Measurements from ENCODE around the gene ANKLE1. TPM values are rescaled to one million over a fixed set of nuclear protein-coding genes. Genes with fewer than 3 reads are reported as not detected.
A peak's percentile ranks its signal among the peaks of the same experiment; 100 is the strongest.

ANKLE1 gene
- total RNA-seq, 1 donor from 2014 or later: 2.3 TPM

GRCh38 chr19:17327068-17327653, 45.5 kb downstream of the ANKLE1 start:
- no peak for DNase-seq (ENCODE audit: low spot score)
- H3K27ac Mint-ChIP-seq (ENCODE audit: unreplicated experiment): no peak overlapping the region
- H3K27me3 Mint-ChIP-seq (ENCODE audit: unreplicated experiment): peaks cover 15% of the 10 kb centered on the region
- H3K4me1 Mint-ChIP-seq (ENCODE audit: unreplicated experiment): no peaks in the 10 kb centered on the region
- peaks cover 16% of the 10 kb centered on the region for H3K36me3 Mint-ChIP-seq (ENCODE audit: low read depth, unreplicated experiment)
- H3K9me3 Mint-ChIP-seq (ENCODE audit: unreplicated experiment): no peaks in the 10 kb centered on the region
- no peak overlapping the region for H3K4me3 Mint-ChIP-seq (ENCODE audit: unreplicated experiment)
- no peak for TF ChIP-seq CTCF (IDR thresholded peaks at IDR 0.05; ENCODE audit: unreplicated experiment)

GRCh38 chr19:17327654-17328516, 46.2 kb downstream of the ANKLE1 start:
- Mint-ChIP-seq H3K27me3 (ENCODE audit: unreplicated experiment) (peaks cover 12% of the 10 kb centered on the region), H3K4me3 (ENCODE audit: unreplicated experiment) (peak overlapping the region; percentile 84), H3K36me3 (ENCODE audit: low read depth, unreplicated experiment) (peaks cover 14% of the 10 kb centered on the region), H3K9me3 (ENCODE audit: unreplicated experiment) (no peaks in the 10 kb centered on the region), H3K4me1 (ENCODE audit: unreplicated experiment) (no peaks in the 10 kb centered on the region), H3K27ac (ENCODE audit: unreplicated experiment) (no peak overlapping the region)
- peak; percentile 84 for DNase-seq (ENCODE audit: low spot score)
- TF ChIP-seq CTCF (IDR thresholded peaks at IDR 0.05; ENCODE audit: unreplicated experiment): no peak

GRCh38 chr19:17328517-17329365, 47.0 kb downstream of the ANKLE1 start:
- Mint-ChIP-seq H3K4me1 (ENCODE audit: unreplicated experiment) (peaks cover under 1% of the 10 kb centered on the region), H3K27ac (ENCODE audit: unreplicated experiment) (no peak overlapping the region), H3K9me3 (ENCODE audit: unreplicated experiment) (no peaks in the 10 kb centered on the region), H3K4me3 (ENCODE audit: unreplicated experiment) (no peak overlapping the region), H3K36me3 (ENCODE audit: low read depth, unreplicated experiment) (peaks cover 11% of the 10 kb centered on the region), H3K27me3 (ENCODE audit: unreplicated experiment) (peaks cover 13% of the 10 kb centered on the region)
- no peak for DNase-seq (ENCODE audit: low spot score)
- TF ChIP-seq CTCF (IDR thresholded peaks at IDR 0.05; ENCODE audit: unreplicated experiment): no peak

GRCh38 chr19:17329366-17330261, 47.9 kb downstream of the ANKLE1 start:
- Mint-ChIP-seq H3K27ac (ENCODE audit: unreplicated experiment) (no peak overlapping the region), H3K4me3 (ENCODE audit: unreplicated experiment) (peak overlapping the region; percentile 56), H3K36me3 (ENCODE audit: low read depth, unreplicated experiment) (peaks cover 13% of the 10 kb centered on the region), H3K9me3 (ENCODE audit: unreplicated experiment) (no peaks in the 10 kb centered on the region), H3K4me1 (ENCODE audit: unreplicated experiment) (peaks cover 3% of the 10 kb centered on the region), H3K27me3 (ENCODE audit: unreplicated experiment) (peaks cover 13% of the 10 kb centered on the region)
- no peak for DNase-seq (ENCODE audit: low spot score)
- TF ChIP-seq CTCF (IDR thresholded peaks at IDR 0.05; ENCODE audit: unreplicated experiment): no peak
